Right lobe of liver (tissue), 6 donors: ENCODE measurements around the gene PRKCI. TPM values are rescaled to one million over a fixed set of nuclear protein-coding genes. Genes with fewer than 3 reads are reported as not detected.
A peak's percentile ranks its signal among the peaks of the same experiment; 100 is the strongest.

Source experiments
- ATAC-seq, 4 donors: fragments of 200-7000 bp; cut with Tn5 transposase; one replicate each; pipeline ENCODE4 v1.9.1; 2020; ENCODE audit warnings: mild to moderate bottlenecking in 4 of 4, moderate library complexity in 4 of 4
- DNase-seq, 3 donors: peaks; one replicate each; pipeline ENCODE4 v3.0.0-alpha.2; 2020
- H3K27ac ChIP-seq, 3 donors: fragments of 200-600 bp; one replicate each; pipeline ENCODE4 v1.8.0; 2022
- H3K27me3 ChIP-seq, 2 donors: fragments of 200-600 bp; one replicate each; pipeline ENCODE4 v1.8.0; 2022
- H3K36me3 ChIP-seq, 4 donors: fragments of 200-600 bp; sonication (generic) in 1 of 4; one replicate each; pipeline versions ENCODE4 v1.5.1 to v1.8.0; 2017 to 2022; ENCODE audit warnings: control low read depth in 1 of 4
- H3K4me1 ChIP-seq, 4 donors: fragments of 200-600 bp; sonication (generic) in 1 of 4; one replicate each; pipeline versions ENCODE4 v1.5.1 to v1.8.0; 2017 to 2022; ENCODE audit warnings: control low read depth in 1 of 4
- H3K4me3 ChIP-seq, 3 donors: fragments of 200-600 bp; one replicate each; pipeline ENCODE4 v1.8.0; 2022
- H3K9me3 ChIP-seq, 4 donors: fragments of 200-600 bp; sonication (generic) in 1 of 4; one replicate each; pipeline versions ENCODE4 v1.5.1 to v1.8.0; 2017 to 2022; ENCODE audit warnings: control low read depth in 1 of 4
- POLR2A ChIP-seq: fragments of 450-650 bp; IDR thresholded peaks from one replicate; pipeline ENCODE4 v1.6.1; 2017; ENCODE audit warnings: antibody characterized with exemption, mild to moderate bottlenecking
- WGBS: methylation state at CpG from one replicate; pipeline ENCODE4 v1.1.6; 2018; ENCODE audit warnings: low coverage, low lambda C conversion rate; ENCODE audit not compliant: insufficient coverage; ENCODE audit errors: missing lambda C conversion rate; 5-methylcytosine and 5-hydroxymethylcytosine counted together
- intact Hi-C, 2 donors: fragments of 100-400 bp; cut with DNase I; formaldehyde crosslinking; loops; one replicate each; pipeline versions ENCODE4 v1.11.2 to v1.14.1; 2022
- total RNA-seq, 6 experiments: library from RNA; depleted of rRNA in 2 of 6; stranded (reverse); fragments of >200 nt in 2 of 6; fragmentation: NEBNext Ultra II Directional in 3 of 6; extraction: Animal tissue kit (Norgen Biotek cat#: 25700) in 3 of 6; gene quantifications; one replicate each; pipeline versions ENCODE4 v1.1.0 to v1.2.4, GENCODE V29; 2016 to 2023
- TF ChIP-seq, protein P1 (sequence below), 4 donors: fragments of 200-600 bp in 3 of 4; fragments of 450-650 bp in 1 of 4; IDR thresholded peaks; one replicate each; pipeline versions ENCODE4 v1.5.1 to v1.8.0; 2016 to 2022; ENCODE audit warnings: antibody characterized with exemption in 4 of 4, mild to moderate bottlenecking in 2 of 4
- donor health status: DM: no; HTN: yes; CAD: no.
- donor health status: DM: no; HTN: no; CAD: no.
- donor health status: DM: no; HTN: no; CAD: no.
- donor health status: DM: no; HTN: yes; CAD: no.
- donor health status: DM: no; HTN: yes; CAD: no.

Gene PRKCI
- total RNA-seq, 6 experiments from 2014 or later, result 8.2 to 15.7 (median 8.9) TPM

GRCh38 chr3:170228093-170228766 lies 6.0 kb downstream of the PRKCI start:
- Histone ChIP-seq H3K4me1 (no peaks in the 10 kb centered on the region), H3K9me3 (no peaks in the 10 kb centered on the region), H3K27me3 (no peaks in the 10 kb centered on the region), H3K4me3 (no peak overlapping the region), H3K27ac (no peak overlapping the region), H3K36me3 (no peaks in the 10 kb centered on the region)
- 67% methylated on average over 1 of the region's 2 CpGs for WGBS
- intact Hi-C loops, result no loop called here
- ATAC-seq, result peak in 1 of 4 donors; percentile 25
- DNase-seq, result no peak
- TF ChIP-seq POLR2A, result no peak
- TF ChIP-seq, protein P1, sequence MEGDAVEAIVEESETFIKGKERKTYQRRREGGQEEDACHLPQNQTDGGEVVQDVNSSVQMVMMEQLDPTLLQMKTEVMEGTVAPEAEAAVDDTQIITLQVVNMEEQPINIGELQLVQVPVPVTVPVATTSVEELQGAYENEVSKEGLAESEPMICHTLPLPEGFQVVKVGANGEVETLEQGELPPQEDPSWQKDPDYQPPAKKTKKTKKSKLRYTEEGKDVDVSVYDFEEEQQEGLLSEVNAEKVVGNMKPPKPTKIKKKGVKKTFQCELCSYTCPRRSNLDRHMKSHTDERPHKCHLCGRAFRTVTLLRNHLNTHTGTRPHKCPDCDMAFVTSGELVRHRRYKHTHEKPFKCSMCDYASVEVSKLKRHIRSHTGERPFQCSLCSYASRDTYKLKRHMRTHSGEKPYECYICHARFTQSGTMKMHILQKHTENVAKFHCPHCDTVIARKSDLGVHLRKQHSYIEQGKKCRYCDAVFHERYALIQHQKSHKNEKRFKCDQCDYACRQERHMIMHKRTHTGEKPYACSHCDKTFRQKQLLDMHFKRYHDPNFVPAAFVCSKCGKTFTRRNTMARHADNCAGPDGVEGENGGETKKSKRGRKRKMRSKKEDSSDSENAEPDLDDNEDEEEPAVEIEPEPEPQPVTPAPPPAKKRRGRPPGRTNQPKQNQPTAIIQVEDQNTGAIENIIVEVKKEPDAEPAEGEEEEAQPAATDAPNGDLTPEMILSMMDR (IDR thresholded peaks at IDR 0.05), result no peak

DNA sequence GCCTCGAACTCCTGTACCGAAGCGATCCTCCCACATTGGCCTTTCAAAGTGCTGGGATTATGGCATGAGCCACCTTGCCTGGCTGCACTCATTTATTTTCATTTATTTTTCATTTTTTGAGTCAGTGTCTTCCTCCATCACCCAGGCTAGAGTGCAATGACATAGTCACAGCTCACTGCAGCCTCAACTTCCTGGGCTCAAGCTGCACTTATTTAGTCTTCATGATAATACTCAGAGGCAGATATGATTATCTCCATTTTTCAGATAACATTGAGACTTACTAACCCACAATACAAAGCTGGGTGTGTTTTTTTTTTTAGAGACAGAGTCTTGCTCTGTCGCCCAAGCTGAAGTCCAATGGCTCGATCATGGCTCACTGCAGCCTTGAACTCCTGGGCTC lies 10.0 kb downstream of the PRKCI start:
- 92% methylated on average over 5 of the region's 5 CpGs for WGBS
- no peak for TF ChIP-seq POLR2A
- TF ChIP-seq, protein P1 (IDR thresholded peaks at IDR 0.05), result no peak
- Histone ChIP-seq H3K4me3 (no peak overlapping the region), H3K9me3 (no peaks in the 10 kb centered on the region), H3K36me3 (peaks cover 0 to 8% (median 0%) of the 10 kb centered on the region in 4 donors), H3K4me1 (no peaks in the 10 kb centered on the region), H3K27ac (no peak overlapping the region), H3K27me3 (no peaks in the 10 kb centered on the region)
- ATAC-seq (no peak), DNase-seq (no peak)
- intact Hi-C loops, result no loop called here

- no peak overlapping the region for H3K27ac ChIP-seq
- DNase-seq (no peak), ATAC-seq (peak in 2 of 4 donors; percentile 45 to 60)
- TF ChIP-seq, protein P1 (IDR thresholded peaks at IDR 0.05), result no peak
- TF ChIP-seq POLR2A, result no peak
- H3K4me3 ChIP-seq, result no peak overlapping the region
- no peaks in the 10 kb centered on the region for H3K27me3 ChIP-seq
- H3K4me1 ChIP-seq, result no peaks in the 10 kb centered on the region
- 79% methylated on average over 3 of the region's 6 CpGs for WGBS
- H3K36me3 ChIP-seq, result peaks cover 0 to 8% (median 0%) of the 10 kb centered on the region in 4 donors
- H3K9me3 ChIP-seq, result no peaks in the 10 kb centered on the region
- intact Hi-C loops, result no loop called here
Observed at GRCh38 chr3:170233530-170233929, 11.3 kb downstream of the PRKCI start.

DNA sequence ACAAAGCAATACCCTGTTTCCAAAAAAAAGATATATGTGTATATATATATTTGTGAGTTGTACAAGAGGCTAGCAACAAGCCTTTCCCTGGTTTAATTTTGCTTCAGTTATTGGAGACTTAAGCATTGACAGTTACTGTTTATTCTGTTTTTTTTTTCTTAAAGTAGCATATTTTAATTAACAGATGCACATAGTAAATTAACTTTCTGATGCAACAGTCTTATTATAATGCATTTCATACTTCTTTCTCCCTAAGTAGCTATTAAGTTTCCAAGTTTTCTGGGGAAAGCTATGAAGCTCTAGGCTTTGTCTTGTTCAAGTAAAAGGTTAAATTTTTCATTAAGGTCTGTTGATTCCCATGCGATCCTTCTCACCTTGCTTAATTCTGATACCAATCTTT lies 17.9 kb downstream of the PRKCI start:
- H3K9me3 ChIP-seq, result no peaks in the 10 kb centered on the region
- TF ChIP-seq, protein P1 (IDR thresholded peaks at IDR 0.05), result no peak
- no peak for TF ChIP-seq POLR2A
- WGBS, result 100% methylated on average over 1 of the region's 1 CpG
- intact Hi-C loops, result no loop called here
- no peaks in the 10 kb centered on the region for H3K27me3 ChIP-seq
- no peak overlapping the region for H3K4me3 ChIP-seq
- ATAC-seq (no peak), DNase-seq (no peak)
- no peak overlapping the region for H3K27ac ChIP-seq
- no peaks in the 10 kb centered on the region for H3K4me1 ChIP-seq
- H3K36me3 ChIP-seq, result peaks cover 0 to 8% (median 0%) of the 10 kb centered on the region in 4 donors

DNA sequence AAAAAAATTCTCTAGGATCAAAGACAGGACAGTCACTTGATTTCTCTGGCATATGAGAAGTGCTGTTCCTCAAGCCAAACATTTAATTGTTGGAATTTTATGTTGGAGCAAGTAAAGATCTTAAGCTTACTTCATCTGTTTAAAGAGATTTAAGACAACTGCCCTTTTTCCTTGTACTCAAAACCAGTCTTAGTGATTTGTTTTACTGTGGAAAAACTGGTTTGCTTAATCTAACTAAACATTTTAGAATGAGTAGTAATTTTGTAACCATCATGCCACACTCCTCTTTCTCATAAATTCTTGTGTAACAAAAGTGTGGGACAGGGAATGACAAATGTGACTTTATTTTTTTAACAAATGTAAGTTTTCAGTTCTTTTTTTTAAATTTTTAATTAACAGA lies 18.4 kb downstream of the PRKCI start:
- Histone ChIP-seq H3K4me3 (no peak overlapping the region), H3K36me3 (peaks cover 0 to 8% (median 0%) of the 10 kb centered on the region in 4 donors), H3K27ac (no peak overlapping the region), H3K4me1 (no peaks in the 10 kb centered on the region), H3K27me3 (no peaks in the 10 kb centered on the region), H3K9me3 (no peaks in the 10 kb centered on the region)
- no peak for DNase-seq
- ATAC-seq, result no peak
- TF ChIP-seq POLR2A, result no peak
- TF ChIP-seq, protein P1 (IDR thresholded peaks at IDR 0.05), result no peak
- intact Hi-C loops, result no loop called here
